Glutamatergic neuron (in vitro differentiated cells): Measurements from ENCODE around the gene SYNJ2. TPM values are rescaled to one million over a fixed set of nuclear protein-coding genes. Genes with fewer than 3 reads are reported as not detected.

Experiments used
- DNase-seq: peaks from one replicate; pipeline ENCODE4 v3.0.0; 2022
- H3K27ac Mint-ChIP-seq: one replicate; pipeline ENCODE4 v1.8.0; 2020; ENCODE audit warnings: mild to moderate bottlenecking, mixed read lengths, inconsistent platforms; ENCODE audit not compliant: unreplicated experiment
- H3K27me3 Mint-ChIP-seq: one replicate; pipeline ENCODE4 v1.8.0; 2020; ENCODE audit warnings: mild to moderate bottlenecking, moderate library complexity, mixed read lengths, inconsistent platforms; ENCODE audit not compliant: unreplicated experiment
- H3K36me3 Mint-ChIP-seq: one replicate; pipeline ENCODE4 v1.8.0; 2020; ENCODE audit warnings: mild to moderate bottlenecking, mixed read lengths, inconsistent platforms; ENCODE audit not compliant: unreplicated experiment
- H3K4me1 Mint-ChIP-seq: one replicate; pipeline ENCODE4 v1.8.0; 2020; ENCODE audit warnings: mild to moderate bottlenecking, low read depth, mixed read lengths, inconsistent platforms; ENCODE audit not compliant: unreplicated experiment
- H3K4me3 Mint-ChIP-seq: one replicate; pipeline ENCODE4 v1.8.0; 2020; ENCODE audit warnings: mild to moderate bottlenecking, mixed read lengths, inconsistent platforms; ENCODE audit not compliant: unreplicated experiment
- H3K9me3 Mint-ChIP-seq: one replicate; pipeline ENCODE4 v1.8.0; 2020; ENCODE audit warnings: mild to moderate bottlenecking, moderate library complexity, mixed read lengths, inconsistent platforms; ENCODE audit not compliant: unreplicated experiment
- CTCF ChIP-seq: fragments of 200-600 bp; sonication (generic); IDR thresholded peaks from one replicate; pipeline ENCODE4 v1.5.0; 2021; ENCODE audit not compliant: partially characterized antibody, unreplicated experiment
- total RNA-seq: library from RNA; stranded (reverse); fragmentation: NEBNext Ultra II Directional; extraction: Animal tissue kit (Norgen Biotek cat#: 25700); gene quantifications from one replicate; pipeline ENCODE4 v1.2.1, GENCODE V29; 2021; ENCODE audit not compliant: unreplicated experiment

The SYNJ2 gene
- total RNA-seq, 1 donor from 2014 or later: 2.4 TPM

GRCh38 chr6:158013904-158014504, 32.3 kb downstream of the SYNJ2 start:
- peaks cover 10% of the 10 kb centered on the region for H3K36me3 Mint-ChIP-seq
- H3K27ac Mint-ChIP-seq: no peak overlapping the region
- peaks cover 31% of the 10 kb centered on the region for H3K4me1 Mint-ChIP-seq
- peaks cover 16% of the 10 kb centered on the region for H3K27me3 Mint-ChIP-seq
- no peak for TF ChIP-seq CTCF
- peaks cover 8% of the 10 kb centered on the region for H3K9me3 Mint-ChIP-seq
- H3K4me3 Mint-ChIP-seq: no peak overlapping the region
- DNase-seq: no peak

- H3K36me3 Mint-ChIP-seq: peaks cover 10% of the 10 kb centered on the region
- H3K27me3 Mint-ChIP-seq: peaks cover 12% of the 10 kb centered on the region
- peaks cover 33% of the 10 kb centered on the region for H3K4me1 Mint-ChIP-seq
- DNase-seq: no peak
- H3K4me3 Mint-ChIP-seq: no peak overlapping the region
- no peak overlapping the region for H3K27ac Mint-ChIP-seq
- no peak for TF ChIP-seq CTCF
- peaks cover 8% of the 10 kb centered on the region for H3K9me3 Mint-ChIP-seq
These were observed 33.0 kb downstream of the SYNJ2 start for GRCh38 chr6:158014505-158015187.

GRCh38 chr6:158015188-158015506, 33.5 kb downstream of the SYNJ2 start:
- Mint-ChIP-seq H3K4me3 (no peak overlapping the region), H3K4me1 (peaks cover 35% of the 10 kb centered on the region), H3K9me3 (peaks cover 12% of the 10 kb centered on the region), H3K27me3 (peaks cover 12% of the 10 kb centered on the region), H3K27ac (no peak overlapping the region), H3K36me3 (peaks cover 12% of the 10 kb centered on the region)
- no peak for TF ChIP-seq CTCF
- DNase-seq: no peak

- no peak overlapping the region for H3K27ac Mint-ChIP-seq
- peaks cover 10% of the 10 kb centered on the region for H3K27me3 Mint-ChIP-seq
- H3K9me3 Mint-ChIP-seq: peaks cover 12% of the 10 kb centered on the region
- H3K36me3 Mint-ChIP-seq: peaks cover 4% of the 10 kb centered on the region
- TF ChIP-seq CTCF: no peak
- H3K4me3 Mint-ChIP-seq: no peak overlapping the region
- H3K4me1 Mint-ChIP-seq: peaks cover 31% of the 10 kb centered on the region
- no peak for DNase-seq
These were observed 35.1 kb downstream of the SYNJ2 start for GRCh38 chr6:158016571-158017383.

GRCh38 chr6:158017621-158018040, 36.0 kb downstream of the SYNJ2 start:
- no peak for DNase-seq
- peaks cover 24% of the 10 kb centered on the region for H3K4me1 Mint-ChIP-seq
- H3K36me3 Mint-ChIP-seq: peaks cover 4% of the 10 kb centered on the region
- peaks cover 12% of the 10 kb centered on the region for H3K9me3 Mint-ChIP-seq
- no peak for TF ChIP-seq CTCF
- no peak overlapping the region for H3K27ac Mint-ChIP-seq
- peaks cover 10% of the 10 kb centered on the region for H3K27me3 Mint-ChIP-seq
- H3K4me3 Mint-ChIP-seq: no peak overlapping the region
